ENCODE data around the gene EIF5A.

Gene EIF5A

DNA sequence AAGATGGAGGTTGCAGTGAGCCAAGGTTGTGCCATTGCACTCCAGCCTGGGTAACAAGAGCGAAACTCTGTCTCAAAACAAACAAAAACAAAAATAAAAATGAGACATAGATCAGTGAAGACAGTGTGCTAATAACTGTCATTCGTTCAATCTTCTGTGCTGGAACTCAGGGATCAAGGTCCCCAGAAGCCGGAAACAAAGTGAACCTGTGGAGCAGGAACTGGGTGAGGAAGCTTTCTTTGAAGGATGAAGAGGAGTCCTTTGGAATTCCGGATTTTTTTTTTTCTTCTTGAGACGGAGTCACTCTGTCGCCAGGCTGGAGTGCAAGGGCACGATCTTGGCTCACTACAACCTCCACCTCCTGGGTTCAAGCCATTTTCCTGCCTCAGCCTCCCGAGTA, 28.0 kb upstream of the EIF5A start:
- Histone ChIP-seq H3K9ac (ENCODE audit: low read depth, low read length) (no peak overlapping the region), H3K27me3 (ENCODE audit: control insufficient read depth, insufficient read depth, low read length) (peaks cover 27% of the 10 kb centered on the region), H3K9me3 (replicated peaks; ENCODE audit: low read length) (no peaks in the 10 kb centered on the region), H3K4me2 (ENCODE audit: low read length) (no peak overlapping the region), H3K4me1 (ENCODE audit: control insufficient read depth, insufficient read depth, low read length) (peaks cover 17% of the 10 kb centered on the region), H3K4me3 (ENCODE audit: low read length) (no peak overlapping the region), H3K36me3 (ENCODE audit: insufficient read depth, low read length) (no peaks in the 10 kb centered on the region)

DNA sequence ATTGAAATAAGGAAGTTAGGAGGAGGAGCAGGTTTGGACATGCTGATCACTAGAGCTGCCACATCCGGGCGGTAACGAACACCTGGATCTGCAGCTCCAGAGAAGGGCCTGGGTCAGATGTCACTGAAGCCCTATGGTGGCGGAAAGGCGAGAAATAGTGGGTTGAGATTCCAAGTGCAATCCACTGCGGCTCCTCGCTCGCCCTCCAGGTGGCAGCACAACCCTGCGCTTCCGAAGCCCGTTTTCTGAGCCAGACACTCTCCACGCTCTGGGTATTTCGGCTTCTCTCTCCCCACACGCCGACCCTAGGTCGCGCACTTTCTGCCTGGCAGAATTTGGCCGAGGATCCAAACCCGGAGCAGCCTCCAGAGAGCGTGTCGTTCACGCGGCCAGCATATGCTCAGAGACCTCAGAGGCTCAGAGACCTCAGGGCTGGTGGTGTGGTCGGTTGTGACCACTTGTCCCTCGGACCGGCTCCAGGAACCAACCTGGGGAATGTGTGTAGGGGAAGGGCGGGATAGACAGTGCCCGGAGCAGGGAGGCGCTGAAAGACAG, 26.8 kb upstream of the EIF5A start:
- peaks cover 17% of the 10 kb centered on the region for H3K4me1 ChIP-seq (ENCODE audit: control insufficient read depth, insufficient read depth, low read length)
- H3K27me3 ChIP-seq (ENCODE audit: control insufficient read depth, insufficient read depth, low read length): peaks cover 34% of the 10 kb centered on the region
- no peaks in the 10 kb centered on the region for H3K36me3 ChIP-seq (ENCODE audit: insufficient read depth, low read length)
- H3K4me3 ChIP-seq (ENCODE audit: low read length): peak overlapping the region; percentile 67
- H3K4me2 ChIP-seq (ENCODE audit: low read length): peak overlapping the region; percentile 90
- H3K9me3 ChIP-seq (replicated peaks; ENCODE audit: low read length): no peaks in the 10 kb centered on the region
- H3K9ac ChIP-seq (ENCODE audit: low read depth, low read length): peak overlapping the region; percentile 52

DNA sequence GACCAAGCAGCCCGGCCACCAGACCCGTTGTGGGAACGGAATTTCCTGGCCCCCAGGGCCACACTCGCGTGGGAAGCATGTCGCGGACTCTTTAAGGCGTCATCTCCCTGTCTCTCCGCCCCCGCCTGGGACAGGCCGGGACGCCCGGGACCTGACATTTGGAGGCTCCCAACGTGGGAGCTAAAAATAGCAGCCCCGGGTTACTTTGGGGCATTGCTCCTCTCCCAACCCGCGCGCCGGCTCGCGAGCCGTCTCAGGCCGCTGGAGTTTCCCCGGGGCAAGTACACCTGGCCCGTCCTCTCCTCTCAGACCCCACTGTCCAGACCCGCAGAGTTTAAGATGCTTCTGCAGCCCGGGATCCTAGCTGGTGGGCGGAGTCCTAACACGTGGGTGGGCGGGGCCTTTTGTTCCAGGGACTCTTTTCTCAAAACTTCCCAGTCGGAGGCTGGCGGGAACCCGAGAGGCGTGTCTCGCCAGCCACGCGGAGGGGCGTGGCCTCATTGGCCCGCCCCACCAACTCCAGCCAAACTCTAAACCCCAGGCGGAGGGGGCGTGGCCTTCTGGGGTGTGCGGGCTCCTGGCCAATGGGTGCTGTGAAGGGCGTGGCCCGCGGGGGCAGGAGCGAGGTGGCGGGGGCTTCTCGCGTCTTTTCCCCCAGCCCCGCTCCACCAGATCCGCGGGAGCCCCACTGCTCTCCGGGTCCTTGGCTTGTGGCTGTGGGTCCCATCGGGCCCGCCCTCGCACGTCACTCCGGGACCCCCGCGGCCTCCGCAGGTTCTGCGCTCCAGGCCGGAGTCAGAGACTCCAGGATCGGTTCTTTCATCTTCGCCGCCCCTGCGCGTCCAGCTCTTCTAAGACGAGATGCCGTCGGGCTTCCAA, 26.1 kb upstream of the EIF5A start, which contains the start of gene SLC2A4:
Gene SLC2A4, plus strand, starts transcription at position 645 of the 879 bp plus-strand sequence. Its CDS starts 217 bp downstream, at position 862.
- Histone ChIP-seq H3K9me3 (replicated peaks; ENCODE audit: low read length) (no peaks in the 10 kb centered on the region), H3K4me3 (ENCODE audit: low read length) (peak within 1 kb of the TSS; percentile 67), H3K4me2 (ENCODE audit: low read length) (peak within 1 kb of the TSS; percentile 90), H3K36me3 (ENCODE audit: insufficient read depth, low read length) (no peaks in the 10 kb centered on the region), H3K4me1 (ENCODE audit: control insufficient read depth, insufficient read depth, low read length) (peaks cover 17% of the 10 kb centered on the region), H3K27me3 (ENCODE audit: control insufficient read depth, insufficient read depth, low read length) (peaks cover 41% of the 10 kb centered on the region), H3K9ac (ENCODE audit: low read depth, low read length) (peak within 1 kb of the TSS; percentile 52)

DNA sequence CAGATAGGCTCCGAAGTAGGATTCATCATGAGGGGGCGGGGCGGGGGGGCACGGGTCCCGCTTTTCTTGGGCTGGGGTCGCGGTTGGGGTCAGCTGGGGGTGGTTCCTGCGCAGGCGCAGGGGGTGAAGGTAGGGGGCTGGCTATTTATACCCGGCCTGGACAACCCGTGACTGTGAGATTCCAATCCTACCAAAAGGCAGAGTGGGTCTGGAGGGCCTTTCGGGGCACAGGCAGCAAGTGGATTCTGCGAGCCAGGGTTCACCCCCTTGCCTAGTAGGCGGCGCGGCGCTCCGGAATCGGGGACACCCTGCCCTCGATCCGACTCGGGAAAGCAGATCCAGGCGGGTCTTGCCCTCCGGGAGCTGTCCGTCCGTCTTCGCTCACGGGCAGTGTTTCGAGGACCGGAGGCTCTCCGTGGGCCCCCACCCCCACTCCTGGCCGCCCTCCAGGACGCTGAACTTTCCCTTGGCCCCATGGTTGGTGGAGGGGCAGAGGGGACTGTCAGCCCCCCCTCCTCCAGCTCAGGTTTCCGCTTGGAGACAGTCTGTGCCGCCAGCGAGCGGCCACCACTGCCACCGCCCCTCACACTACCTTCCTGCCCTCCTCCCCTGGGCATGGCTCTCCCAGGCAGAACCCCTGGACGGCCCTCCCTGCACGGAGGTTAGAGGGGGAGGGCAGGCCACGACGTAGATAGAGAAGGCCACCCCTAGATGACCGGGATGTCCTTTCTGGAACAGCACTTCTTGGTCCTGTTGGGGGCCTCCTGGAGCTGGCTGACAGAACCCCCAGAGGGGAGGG, 25.3 kb upstream of the EIF5A start:
- Histone ChIP-seq H3K9ac (ENCODE audit: low read depth, low read length) (no peak overlapping the region), H3K9me3 (replicated peaks; ENCODE audit: low read length) (no peaks in the 10 kb centered on the region), H3K4me3 (ENCODE audit: low read length) (peak overlapping the region; percentile 60), H3K36me3 (ENCODE audit: insufficient read depth, low read length) (no peaks in the 10 kb centered on the region), H3K4me1 (ENCODE audit: control insufficient read depth, insufficient read depth, low read length) (peaks cover 17% of the 10 kb centered on the region), H3K27me3 (ENCODE audit: control insufficient read depth, insufficient read depth, low read length) (peaks cover 43% of the 10 kb centered on the region), H3K4me2 (ENCODE audit: low read length) (peak overlapping the region; percentile 90)

DNA sequence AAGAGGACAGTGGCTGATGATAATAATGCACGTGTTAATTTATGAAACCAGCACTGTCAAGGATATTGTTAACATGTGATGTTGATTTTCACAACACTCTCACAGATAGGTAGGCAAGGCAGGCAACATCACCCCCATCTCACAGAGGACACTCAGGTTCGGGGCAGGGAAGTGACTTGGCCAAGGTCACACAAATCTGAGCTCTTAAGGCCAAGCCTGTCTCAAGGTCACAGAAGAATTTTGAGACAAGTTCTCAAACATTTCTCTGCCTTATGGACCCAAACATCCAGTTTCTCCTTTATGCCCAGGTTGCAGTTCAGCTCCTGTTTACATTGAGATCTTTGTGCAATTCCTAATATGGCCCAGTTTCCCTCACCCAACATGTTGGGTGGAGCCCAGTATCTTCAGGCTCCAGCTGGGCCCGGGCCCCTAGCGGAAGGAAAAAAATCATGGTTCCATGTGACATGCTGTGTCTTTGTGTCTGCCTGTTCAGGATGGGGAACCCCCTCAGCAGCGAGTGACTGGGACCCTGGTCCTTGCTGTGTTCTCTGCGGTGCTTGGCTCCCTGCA, 24.6 kb upstream of the EIF5A start:
- Histone ChIP-seq H3K9me3 (replicated peaks; ENCODE audit: low read length) (no peaks in the 10 kb centered on the region), H3K4me3 (ENCODE audit: low read length) (no peak overlapping the region), H3K36me3 (ENCODE audit: insufficient read depth, low read length) (no peaks in the 10 kb centered on the region), H3K4me1 (ENCODE audit: control insufficient read depth, insufficient read depth, low read length) (peaks cover 17% of the 10 kb centered on the region), H3K9ac (ENCODE audit: low read depth, low read length) (no peak overlapping the region), H3K4me2 (ENCODE audit: low read length) (no peak overlapping the region), H3K27me3 (ENCODE audit: control insufficient read depth, insufficient read depth, low read length) (peaks cover 50% of the 10 kb centered on the region)

DNA sequence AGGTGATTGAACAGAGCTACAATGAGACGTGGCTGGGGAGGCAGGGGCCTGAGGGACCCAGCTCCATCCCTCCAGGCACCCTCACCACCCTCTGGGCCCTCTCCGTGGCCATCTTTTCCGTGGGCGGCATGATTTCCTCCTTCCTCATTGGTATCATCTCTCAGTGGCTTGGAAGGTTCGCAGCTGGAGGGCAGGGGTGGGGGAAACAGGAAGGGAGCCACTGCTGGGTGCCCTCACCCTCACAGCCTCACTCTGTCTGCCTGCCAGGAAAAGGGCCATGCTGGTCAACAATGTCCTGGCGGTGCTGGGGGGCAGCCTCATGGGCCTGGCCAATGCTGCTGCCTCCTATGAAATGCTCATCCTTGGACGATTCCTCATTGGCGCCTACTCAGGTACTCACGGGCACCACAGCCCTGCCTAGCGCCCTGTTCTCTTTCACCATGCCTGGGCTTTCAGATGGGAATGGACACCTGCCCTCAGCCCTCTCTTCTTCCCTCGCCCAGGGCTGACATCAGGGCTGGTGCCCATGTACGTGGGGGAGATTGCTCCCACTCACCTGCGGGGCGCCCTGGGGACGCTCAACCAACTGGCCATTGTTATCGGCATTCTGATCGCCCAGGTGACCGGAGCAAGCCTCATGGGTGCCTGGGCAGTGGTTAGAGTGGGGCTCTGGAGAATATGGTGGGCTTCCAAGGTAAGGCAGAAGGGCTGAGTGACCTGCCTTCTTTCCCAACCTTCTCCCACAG, 23.8 kb upstream of the EIF5A start:
- no peaks in the 10 kb centered on the region for H3K36me3 ChIP-seq (ENCODE audit: insufficient read depth, low read length)
- H3K27me3 ChIP-seq (ENCODE audit: control insufficient read depth, insufficient read depth, low read length): peaks cover 58% of the 10 kb centered on the region
- no peak overlapping the region for H3K4me2 ChIP-seq (ENCODE audit: low read length)
- peaks cover 17% of the 10 kb centered on the region for H3K4me1 ChIP-seq (ENCODE audit: control insufficient read depth, insufficient read depth, low read length)
- no peak overlapping the region for H3K9ac ChIP-seq (ENCODE audit: low read depth, low read length)
- H3K9me3 ChIP-seq (replicated peaks; ENCODE audit: low read length): no peaks in the 10 kb centered on the region
- no peak overlapping the region for H3K4me3 ChIP-seq (ENCODE audit: low read length)

DNA sequence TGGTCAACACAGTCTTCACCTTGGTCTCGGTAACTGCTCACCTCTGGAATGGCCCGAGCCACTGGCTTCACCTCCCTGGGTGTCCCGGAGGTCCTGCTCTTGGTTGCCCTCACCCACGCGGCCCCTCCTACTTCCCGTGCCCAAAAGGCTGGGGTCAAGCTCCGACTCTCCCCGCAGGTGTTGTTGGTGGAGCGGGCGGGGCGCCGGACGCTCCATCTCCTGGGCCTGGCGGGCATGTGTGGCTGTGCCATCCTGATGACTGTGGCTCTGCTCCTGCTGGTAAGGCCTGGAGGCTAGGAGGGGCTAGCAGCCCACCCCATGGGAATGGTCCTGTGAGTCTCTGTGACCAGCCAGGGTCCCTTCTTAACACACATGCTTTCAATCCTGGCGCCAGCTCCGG, 22.5 kb upstream of the EIF5A start:
- Histone ChIP-seq H3K4me2 (ENCODE audit: low read length) (no peak overlapping the region), H3K9me3 (replicated peaks; ENCODE audit: low read length) (no peaks in the 10 kb centered on the region), H3K4me1 (ENCODE audit: control insufficient read depth, insufficient read depth, low read length) (peaks cover 17% of the 10 kb centered on the region), H3K4me3 (ENCODE audit: low read length) (no peak overlapping the region), H3K27me3 (ENCODE audit: control insufficient read depth, insufficient read depth, low read length) (peaks cover 66% of the 10 kb centered on the region), H3K9ac (ENCODE audit: low read depth, low read length) (no peak overlapping the region), H3K36me3 (ENCODE audit: insufficient read depth, low read length) (no peaks in the 10 kb centered on the region)

DNA sequence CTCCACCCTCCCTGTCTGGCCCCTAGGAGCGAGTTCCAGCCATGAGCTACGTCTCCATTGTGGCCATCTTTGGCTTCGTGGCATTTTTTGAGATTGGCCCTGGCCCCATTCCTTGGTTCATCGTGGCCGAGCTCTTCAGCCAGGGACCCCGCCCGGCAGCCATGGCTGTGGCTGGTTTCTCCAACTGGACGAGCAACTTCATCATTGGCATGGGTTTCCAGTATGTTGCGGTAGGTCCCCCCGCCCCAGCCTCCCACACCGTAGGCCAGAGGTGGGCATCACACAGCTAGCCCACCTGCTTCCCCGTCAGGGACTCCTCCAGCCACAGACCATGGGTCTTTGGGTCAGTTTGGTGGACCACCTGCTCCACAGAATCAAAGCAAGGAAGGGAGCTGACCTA, 21.7 kb upstream of the EIF5A start:
- H3K4me1 ChIP-seq (ENCODE audit: control insufficient read depth, insufficient read depth, low read length): peaks cover 16% of the 10 kb centered on the region
- no peak overlapping the region for H3K4me3 ChIP-seq (ENCODE audit: low read length)
- no peaks in the 10 kb centered on the region for H3K9me3 ChIP-seq (replicated peaks; ENCODE audit: low read length)
- H3K36me3 ChIP-seq (ENCODE audit: insufficient read depth, low read length): no peaks in the 10 kb centered on the region
- no peak overlapping the region for H3K9ac ChIP-seq (ENCODE audit: low read depth, low read length)
- no peak overlapping the region for H3K4me2 ChIP-seq (ENCODE audit: low read length)
- peaks cover 70% of the 10 kb centered on the region for H3K27me3 ChIP-seq (ENCODE audit: control insufficient read depth, insufficient read depth, low read length)

DNA sequence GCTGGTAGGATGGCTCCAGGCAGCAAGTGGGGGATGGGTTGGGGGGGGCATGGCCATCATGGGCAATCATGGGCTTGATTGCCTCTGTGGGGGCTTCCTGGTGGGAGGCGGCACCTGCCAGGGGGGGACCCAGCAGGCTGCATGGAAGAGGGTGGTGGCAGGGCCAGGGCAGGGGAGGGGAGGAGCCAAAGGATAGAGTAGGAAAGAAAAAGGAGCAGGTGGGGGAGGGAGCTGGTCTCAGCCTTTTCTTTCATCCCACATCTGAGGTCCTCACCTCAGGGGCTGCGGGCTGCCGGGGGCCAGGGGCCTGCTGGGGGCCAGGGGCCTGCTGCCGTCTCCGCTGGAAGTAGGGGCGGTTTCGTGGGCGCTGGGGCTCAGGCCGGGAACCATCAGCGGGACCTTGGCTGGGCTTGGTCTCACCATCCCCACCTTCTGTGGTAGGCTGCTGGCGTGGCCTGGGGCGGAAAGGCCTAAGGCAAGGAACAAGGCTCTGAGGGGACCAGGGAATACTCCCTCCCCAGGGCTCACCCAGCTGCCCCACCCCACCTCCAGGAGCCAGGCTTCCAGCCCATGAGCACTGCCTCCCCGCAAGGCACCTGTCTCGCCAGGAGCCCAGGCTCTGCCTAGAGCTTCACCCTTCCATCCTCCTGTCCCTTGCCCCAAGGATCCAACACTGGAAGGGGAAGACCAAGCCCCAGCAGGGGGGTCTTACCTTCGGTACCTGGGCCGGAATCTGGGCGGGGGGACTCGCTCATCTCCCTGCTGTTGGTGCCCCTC, 18.0 kb upstream of the EIF5A start:
- no peaks in the 10 kb centered on the region for H3K36me3 ChIP-seq (ENCODE audit: insufficient read depth, low read length)
- no peak overlapping the region for H3K4me3 ChIP-seq (ENCODE audit: low read length)
- H3K9ac ChIP-seq (ENCODE audit: low read depth, low read length): no peak overlapping the region
- no peaks in the 10 kb centered on the region for H3K4me1 ChIP-seq (ENCODE audit: control insufficient read depth, insufficient read depth, low read length)
- H3K27me3 ChIP-seq (ENCODE audit: control insufficient read depth, insufficient read depth, low read length): peaks cover 75% of the 10 kb centered on the region
- no peaks in the 10 kb centered on the region for H3K9me3 ChIP-seq (replicated peaks; ENCODE audit: low read length)
- H3K4me2 ChIP-seq (ENCODE audit: low read length): no peak overlapping the region

DNA sequence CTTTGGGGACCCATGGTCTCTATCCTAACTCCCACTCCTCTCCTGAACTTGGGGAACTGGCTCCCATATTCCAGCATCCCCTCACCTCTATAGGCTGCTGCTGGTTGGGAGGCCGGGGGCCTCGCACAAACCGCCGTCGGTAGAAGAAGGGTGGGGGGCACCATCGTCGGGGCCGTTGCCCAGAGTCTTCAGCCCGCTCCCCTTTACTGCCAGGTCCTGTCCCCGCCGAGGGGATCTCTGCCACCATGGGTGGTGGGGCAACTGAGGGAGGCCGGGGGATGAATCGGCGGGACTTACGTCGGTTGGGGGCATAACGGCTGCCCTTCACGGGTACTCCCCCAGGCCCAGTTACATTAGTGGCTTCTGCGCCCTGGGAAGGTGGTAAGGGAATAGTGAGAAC, 17.3 kb upstream of the EIF5A start:
- Histone ChIP-seq H3K9me3 (replicated peaks; ENCODE audit: low read length) (no peaks in the 10 kb centered on the region), H3K4me1 (ENCODE audit: control insufficient read depth, insufficient read depth, low read length) (peaks cover 3% of the 10 kb centered on the region), H3K9ac (ENCODE audit: low read depth, low read length) (no peak overlapping the region), H3K4me3 (ENCODE audit: low read length) (no peak overlapping the region), H3K27me3 (ENCODE audit: control insufficient read depth, insufficient read depth, low read length) (peaks cover 73% of the 10 kb centered on the region), H3K36me3 (ENCODE audit: insufficient read depth, low read length) (no peaks in the 10 kb centered on the region), H3K4me2 (ENCODE audit: low read length) (no peak overlapping the region)

Measured in skeletal muscle satellite cell (primary cell).